Activated CD4-positive, alpha-beta T cell treated with anti-CD3 and anti-CD28 coated beads, Interleukin-10, Interleukin-2, amounts not matched to agents 100 ng/mL and 50 ng/mL, durations not matched to agents 16 hours and 8 hours (primary cell): ENCODE data around the gene PLCG2.

Experiments
- DNase-seq: peaks from one replicate; pipeline ENCODE4 v3.0.0-alpha.2; 2020

PLCG2 gene

GRCh38 chr16:81817296-81817695 is 38.2 kb downstream of the PLCG2 start:
- DNase-seq: no peak

- DNase-seq: no peak
Observed at GRCh38 chr16:81817789-81818567, 38.9 kb downstream of the PLCG2 start.

- DNase-seq: no peak
Observed at GRCh38 chr16:81818568-81818896, 39.4 kb downstream of the PLCG2 start.

- no peak for DNase-seq
Observed at GRCh38 chr16:81818905-81819304, 39.8 kb downstream of the PLCG2 start.

GRCh38 chr16:81821436-81822128 is 42.5 kb downstream of the PLCG2 start:
- no peak for DNase-seq

- DNase-seq: no peak
Observed at GRCh38 chr16:81823111-81823510, 44.0 kb downstream of the PLCG2 start.

GRCh38 chr16:81823734-81824133 is 44.6 kb downstream of the PLCG2 start:
- no peak for DNase-seq

GRCh38 chr16:81826523-81826922 is 47.4 kb downstream of the PLCG2 start:
- DNase-seq: no peak

- no peak for DNase-seq
Observed at GRCh38 chr16:81830845-81831540, 51.9 kb downstream of the PLCG2 start.

GRCh38 chr16:81831722-81832126 is 52.6 kb downstream of the PLCG2 start:
- peak; percentile 72 for DNase-seq

GRCh38 chr16:81832801-81833547 is 53.9 kb downstream of the PLCG2 start:
- no peak for DNase-seq

- no peak for DNase-seq
Observed at GRCh38 chr16:81833751-81834150, 54.7 kb downstream of the PLCG2 start.

- DNase-seq: no peak
Observed at GRCh38 chr16:81834868-81835267, 55.8 kb downstream of the PLCG2 start.

GRCh38 chr16:81836279-81837054 is 57.4 kb downstream of the PLCG2 start:
- peak; percentile 24 for DNase-seq

- DNase-seq: no peak
Observed at GRCh38 chr16:81837312-81837751, 58.2 kb downstream of the PLCG2 start.

- DNase-seq: peak; percentile 40
Observed at GRCh38 chr16:81838794-81839193, 59.7 kb downstream of the PLCG2 start.

GRCh38 chr16:81841722-81842121 is 62.6 kb downstream of the PLCG2 start:
- DNase-seq: peak; percentile 59

- no peak for DNase-seq
Observed at GRCh38 chr16:81842564-81843242, 63.6 kb downstream of the PLCG2 start.

GRCh38 chr16:81843243-81843582 is 64.1 kb downstream of the PLCG2 start:
- no peak for DNase-seq

GRCh38 chr16:81843683-81844082 is 64.6 kb downstream of the PLCG2 start:
- DNase-seq: no peak

- DNase-seq: no peak
Observed at GRCh38 chr16:81846105-81846504, 67.0 kb downstream of the PLCG2 start.

GRCh38 chr16:81848306-81848853 is 69.3 kb downstream of the PLCG2 start:
- DNase-seq: no peak
